ENCODE data around the gene TRIM72. TPM values are rescaled to one million over a fixed set of nuclear protein-coding genes. Genes with fewer than 3 reads are reported as not detected.
"Not testable (repeated sequence)": the region's sequence is repeated elsewhere in the genome, so short reads cannot be mapped to it uniquely, and the experiment has no call there.

The TRIM72 gene
- total RNA-seq, 1 donor from 2014 or later = 0.06 TPM

DNA sequence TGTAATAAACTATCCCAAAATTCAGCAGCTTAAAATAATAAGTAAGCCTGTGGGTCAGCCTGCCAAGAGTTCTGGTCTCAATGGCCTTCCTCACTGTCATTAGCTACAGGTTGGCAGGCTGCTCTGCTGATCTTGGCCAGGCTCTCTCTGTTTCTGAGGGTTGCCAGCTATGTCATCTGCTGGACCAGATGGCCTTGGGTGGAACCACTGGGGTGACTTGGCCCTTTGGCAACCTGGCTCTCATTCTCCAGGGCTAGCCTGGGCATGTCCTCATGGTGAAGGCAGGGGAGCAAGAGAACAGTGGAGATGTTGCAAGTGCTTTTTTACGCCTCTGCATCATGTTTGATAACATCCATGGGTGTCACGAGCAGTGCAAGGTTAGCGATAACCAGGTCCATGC is 59.8 kb downstream of the TRIM72 start:
- Histone ChIP-seq H3K27ac (no peak overlapping the region), H3K36me3 (peaks cover 7% of the 10 kb centered on the region), H3K9me3 (no peaks in the 10 kb centered on the region), H3K4me3 (no peak overlapping the region), H3K4me1 (no peaks in the 10 kb centered on the region), H3K27me3 (ENCODE audit: low read depth) (no peaks in the 10 kb centered on the region)
- ATAC-seq (no peak), DNase-seq (no peak)
- TF ChIP-seq CTCF (IDR thresholded peaks at IDR 0.05) = no peak
- intact Hi-C loops (cut with DNase I) = no loop called here

GRCh38 chr16:31274831-31275816 is 61.2 kb downstream of the TRIM72 start:
- no peak for ATAC-seq
- Histone ChIP-seq H3K36me3 (peaks cover 7% of the 10 kb centered on the region), H3K27ac (no peak overlapping the region), H3K27me3 (ENCODE audit: low read depth) (no peaks in the 10 kb centered on the region), H3K4me1 (no peaks in the 10 kb centered on the region), H3K4me3 (no peak overlapping the region), H3K9me3 (no peaks in the 10 kb centered on the region)
- no peak for TF ChIP-seq CTCF (IDR thresholded peaks at IDR 0.05)
- intact Hi-C loops (cut with DNase I) = no loop called here
- no peak for DNase-seq

DNA sequence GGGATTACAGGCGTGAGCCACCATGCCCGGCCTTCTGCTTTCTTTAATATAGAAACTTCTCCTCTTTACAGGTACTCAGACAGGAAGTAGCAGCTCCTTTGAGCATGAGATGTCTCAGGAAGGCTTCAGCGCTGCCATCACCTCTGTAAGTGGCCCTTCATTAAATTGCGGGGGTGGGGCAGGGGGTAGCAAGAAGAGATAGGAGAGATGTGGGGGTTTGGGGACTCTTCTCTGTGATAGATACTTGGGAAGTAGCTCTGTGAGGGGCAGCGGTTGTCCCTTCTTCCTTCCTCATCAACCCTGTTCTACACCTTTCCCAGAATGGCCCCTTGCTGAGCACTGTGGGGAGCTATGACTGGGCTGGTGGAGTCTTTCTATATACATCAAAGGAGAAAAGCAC is 62.7 kb downstream of the TRIM72 start:
- no peak overlapping the region for H3K4me3 ChIP-seq
- no peak for ATAC-seq
- DNase-seq = no peak

GRCh38 chr16:31277659-31278260 is 63.8 kb downstream of the TRIM72 start:
- ATAC-seq (no peak), DNase-seq (no peak)
- intact Hi-C loops (cut with DNase I) = no loop called here
- no peaks in the 10 kb centered on the region for H3K9me3 ChIP-seq
- H3K4me1 ChIP-seq = no peaks in the 10 kb centered on the region
- H3K36me3 ChIP-seq = peaks cover 7% of the 10 kb centered on the region
- H3K27me3 ChIP-seq (ENCODE audit: low read depth) = no peaks in the 10 kb centered on the region
- H3K4me3 ChIP-seq = no peak overlapping the region
- no peak overlapping the region for H3K27ac ChIP-seq
- TF ChIP-seq CTCF (IDR thresholded peaks at IDR 0.05) = no peak

More for the DNA sequence above, 62.7 kb downstream of the TRIM72 start:
- Histone ChIP-seq H3K27me3 (ENCODE audit: low read depth) (no peaks in the 10 kb centered on the region), H3K36me3 (peaks cover 7% of the 10 kb centered on the region), H3K4me1 (no peaks in the 10 kb centered on the region), H3K27ac (no peak overlapping the region), H3K9me3 (no peaks in the 10 kb centered on the region)
- intact Hi-C loops (cut with DNase I) = no loop called here
- TF ChIP-seq CTCF (IDR thresholded peaks at IDR 0.05) = no peak

- H3K36me3 ChIP-seq; H3K27me3 ChIP-seq (ENCODE audit: low read depth); ATAC-seq; H3K9me3 ChIP-seq; DNase-seq; intact Hi-C loops (cut with DNase I); H3K27ac ChIP-seq; H3K4me1 ChIP-seq; H3K4me3 ChIP-seq: not testable (repeated sequence)
Observed at GRCh38 chr16:31278853-31279252, 64.9 kb downstream of the TRIM72 start.

Other genes with a start within 250 kb of the TRIM72 start
- gene HSD3B7, start 228.9 kb upstream of the TRIM72 start, total RNA-seq = 23.6 TPM
- gene STX1B, start 203.5 kb upstream of the TRIM72 start, total RNA-seq = 0.32 TPM
- 86.1 TPM for gene STX4, start 180.6 kb upstream of the TRIM72 start, total RNA-seq
- 8.2 TPM for gene ZNF668, start 139.9 kb upstream of the TRIM72 start, total RNA-seq
- 23.1 TPM for gene ZNF646, start 139.7 kb upstream of the TRIM72 start, total RNA-seq
- 2.4 TPM for gene PRSS53, start 125.2 kb upstream of the TRIM72 start, total RNA-seq
- 65.6 TPM for gene VKORC1, start 119.3 kb upstream of the TRIM72 start, total RNA-seq
- gene BCKDK, start 105.7 kb upstream of the TRIM72 start, total RNA-seq = 37.6 TPM
- gene KAT8, start 96.5 kb upstream of the TRIM72 start, total RNA-seq = 79.1 TPM
- 75.4 TPM for gene PRSS8, start 78.4 kb upstream of the TRIM72 start, total RNA-seq
- gene PRSS36, start 64.1 kb upstream of the TRIM72 start, total RNA-seq = 6.6 TPM
- 179 TPM for gene FUS, start 34.0 kb upstream of the TRIM72 start, total RNA-seq
- 82.0 TPM for gene PYCARD, start 11.4 kb upstream of the TRIM72 start, total RNA-seq
- not detected for gene PYDC1, start 3.0 kb downstream of the TRIM72 start, total RNA-seq
- 49.5 TPM for gene ITGAM, start 45.9 kb downstream of the TRIM72 start, total RNA-seq
- 188 TPM for gene ITGAX, start 141.1 kb downstream of the TRIM72 start, total RNA-seq
- 0.62 TPM for gene ITGAD, start 179.2 kb downstream of the TRIM72 start, total RNA-seq
- gene COX6A2, start 214.2 kb downstream of the TRIM72 start, total RNA-seq = not detected
- gene ZNF843, start 228.7 kb downstream of the TRIM72 start, total RNA-seq = 0.89 TPM
- gene ARMC5, start 245.4 kb downstream of the TRIM72 start, total RNA-seq = 9.6 TPM

Measured in lower lobe of right lung (tissue), 2 donors.